ENCODE results near the gene AGBL5.
A peak's percentile ranks its signal among the peaks of the same experiment; 100 is the strongest.

Gene AGBL5

DNA sequence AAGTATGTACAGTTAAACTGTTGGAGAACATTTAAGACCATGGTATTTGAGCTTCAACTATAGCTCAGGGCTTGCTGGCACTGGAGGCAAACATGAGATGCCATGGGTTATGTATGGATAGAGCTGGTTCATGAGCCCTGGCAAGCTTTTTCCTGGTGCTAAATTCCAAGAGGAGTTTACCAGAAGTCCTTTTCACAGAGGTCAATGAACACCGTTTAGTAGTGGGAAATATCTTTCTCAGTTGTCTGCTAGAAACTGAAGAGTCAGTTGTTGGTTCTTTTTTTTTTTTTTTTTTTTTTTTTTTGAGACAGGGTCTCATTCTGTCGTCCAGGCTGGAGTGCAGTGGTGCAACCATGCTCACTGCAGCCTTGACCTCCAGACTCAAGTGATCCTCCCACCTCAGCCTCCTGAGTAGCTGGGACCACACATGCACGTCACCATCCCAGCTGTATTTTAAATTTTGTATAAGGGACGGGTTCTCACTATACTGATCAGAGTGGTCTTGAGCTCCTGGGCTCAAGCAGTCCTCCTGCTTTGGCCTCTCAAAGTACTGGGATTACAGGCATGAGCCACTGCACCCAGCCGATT lies 36.4 kb downstream of the AGBL5 start:
- no peak overlapping the region for H3K27ac ChIP-seq
- TF ChIP-seq ZFX (IDR thresholded peaks at IDR 0.05; ENCODE audit: borderline replicate concordance) = no peak
- no peak for TF ChIP-seq CTCF (IDR thresholded peaks at IDR 0.05)

GRCh38 chr2:27088634-27089033 lies 37.2 kb downstream of the AGBL5 start:
- TF ChIP-seq CTCF (IDR thresholded peaks at IDR 0.05) (no peak), ZFX (IDR thresholded peaks at IDR 0.05; ENCODE audit: borderline replicate concordance) (no peak)
- no peak overlapping the region for H3K27ac ChIP-seq

DNA sequence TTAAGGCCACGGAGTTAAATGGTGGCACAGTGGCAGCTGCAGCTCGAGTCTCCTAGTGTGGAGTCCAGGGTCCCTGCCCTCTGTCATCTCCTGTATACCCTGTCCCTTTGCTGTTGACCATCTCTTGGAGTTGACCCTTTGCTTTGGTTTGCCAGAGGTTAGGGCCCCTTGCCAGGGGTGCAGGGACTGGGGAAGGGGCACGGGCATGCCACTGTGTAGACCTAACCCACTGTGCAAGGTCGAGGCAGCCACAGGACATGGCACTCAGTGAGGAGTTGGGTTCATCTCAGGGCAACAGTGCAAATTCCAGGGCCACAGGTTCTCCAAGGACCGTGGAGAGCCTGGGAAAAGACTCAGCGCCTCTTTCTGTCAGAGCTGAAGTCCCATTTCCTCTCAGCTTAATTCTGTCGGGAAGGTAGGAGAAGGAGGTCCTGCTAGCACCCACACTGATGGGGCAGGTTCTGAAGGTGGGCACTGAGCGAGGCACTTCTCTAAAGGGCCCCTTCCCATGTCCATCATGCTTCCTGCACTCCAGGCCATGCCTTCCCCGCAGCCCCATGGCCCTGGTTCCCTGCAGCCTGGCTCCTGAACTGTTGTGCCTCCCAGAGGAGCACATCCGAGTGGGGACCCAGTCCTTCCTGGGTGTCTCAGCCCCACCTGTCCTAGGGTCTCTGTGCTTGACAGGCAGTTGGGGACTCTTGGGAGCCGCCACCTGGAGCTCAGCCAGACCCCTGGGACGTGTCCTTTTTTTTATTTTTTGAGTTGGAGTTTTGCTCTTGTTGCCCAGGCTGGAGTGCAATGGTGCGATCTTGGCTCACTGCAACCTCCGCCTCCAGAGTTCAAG lies 37.9 kb downstream of the AGBL5 start:
- no peak overlapping the region for H3K27ac ChIP-seq
- TF ChIP-seq CTCF (IDR thresholded peaks at IDR 0.05) (no peak), ZFX (IDR thresholded peaks at IDR 0.05; ENCODE audit: borderline replicate concordance) (no peak)

DNA sequence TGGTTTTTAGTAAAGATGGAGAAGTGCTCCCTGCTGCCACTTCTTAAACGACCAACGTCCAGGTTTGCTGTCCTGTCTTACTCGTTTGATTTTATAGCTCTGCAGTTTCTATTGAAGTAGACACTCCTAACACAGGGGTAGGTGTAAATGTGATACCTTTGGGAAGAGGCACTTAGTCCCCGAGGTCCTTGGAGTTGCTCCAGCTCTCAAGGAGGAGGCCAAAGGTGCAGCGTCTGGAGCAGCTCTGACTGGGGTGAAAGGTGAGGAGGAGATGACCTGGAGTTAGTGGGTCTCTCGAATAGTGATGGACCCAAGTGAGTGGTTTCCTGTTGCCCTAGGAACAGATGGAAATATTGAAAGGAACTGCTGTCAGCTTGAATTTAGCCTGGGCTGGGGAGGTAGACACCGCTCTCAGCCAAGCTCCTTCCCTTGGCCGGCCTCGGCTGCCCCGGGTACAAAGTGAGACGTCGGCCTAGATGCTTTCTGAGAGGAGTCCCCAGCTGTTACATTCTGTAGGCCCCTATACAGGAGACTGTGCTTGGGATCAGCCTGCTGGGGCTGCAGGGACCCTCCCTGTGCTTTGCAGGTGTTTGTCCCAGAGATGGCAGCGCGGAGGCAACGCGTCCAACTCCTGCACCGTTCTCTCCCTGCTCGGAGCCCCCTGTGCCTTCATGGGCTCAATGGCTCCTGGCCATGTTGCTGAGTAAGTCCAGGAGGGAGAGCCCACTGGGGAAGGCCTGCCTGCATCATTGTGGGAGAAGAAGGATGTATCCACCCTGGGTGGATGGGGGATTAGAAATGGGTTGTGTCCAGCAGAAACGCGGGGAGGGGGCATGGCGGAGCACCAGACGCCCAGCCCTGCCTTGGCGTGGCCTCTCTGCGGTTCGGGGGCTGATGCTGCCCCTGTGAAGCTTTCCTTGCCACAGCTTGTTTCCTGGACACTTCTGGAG lies 40.6 kb downstream of the AGBL5 start:
- H3K27ac ChIP-seq = no peak overlapping the region
- TF ChIP-seq ZFX (IDR thresholded peaks at IDR 0.05; ENCODE audit: borderline replicate concordance) (no peak), CTCF (IDR thresholded peaks at IDR 0.05) (no peak)

GRCh38 chr2:27092696-27093429 lies 41.4 kb downstream of the AGBL5 start:
- no peak overlapping the region for H3K27ac ChIP-seq
- no peak for TF ChIP-seq CTCF (IDR thresholded peaks at IDR 0.05)
- no peak for TF ChIP-seq ZFX (IDR thresholded peaks at IDR 0.05; ENCODE audit: borderline replicate concordance)

- no peak for TF ChIP-seq ZFX (IDR thresholded peaks at IDR 0.05; ENCODE audit: borderline replicate concordance)
- no peak for TF ChIP-seq CTCF (IDR thresholded peaks at IDR 0.05)
Measured at GRCh38 chr2:27093430-27094352, 42.2 kb downstream of the AGBL5 start.

More at GRCh38 chr2:27093430-27094352, 42.2 kb downstream of the AGBL5 start:
- H3K27ac ChIP-seq = peak overlapping the region; percentile 32; the same call in 1 of the 2 replicates

All from 22Rv1 (cell line).